PC-3 (cell line): ENCODE measurements around the gene RABGEF1. TPM values are rescaled to one million over a fixed set of nuclear protein-coding genes. Genes with fewer than 3 reads are reported as not detected.
"Not testable (repeated sequence)": the region's sequence is repeated elsewhere in the genome, so short reads cannot be mapped to it uniquely, and the experiment has no call there.

Experiments used
- ATAC-seq: fragments of 200-7000 bp; cut with Tn5 transposase; 2 replicates; pipeline ENCODE4 v1.9.1; 2020; ENCODE audit warnings: mild to moderate bottlenecking, moderate library complexity
- BruUV-seq: library from RNA; stranded (reverse); fragments of 400-500 nt; replicated peaks from 2 replicates; lab custom pipeline; 2021; lab: Mats Ljungman, UMichigan
- CTCF ChIA-PET: fragments of 300-600 bp; sonication (Branson Sonifier 250); formaldehyde crosslinking; loops from one replicate; lab custom pipeline; 2022; ENCODE audit warnings: antibody characterized with exemption; lab: Charles Lee
- POLR2A ChIA-PET: fragments of 300-600 bp; sonication (Branson Sonifier 250); formaldehyde crosslinking; loops from one replicate; lab custom pipeline; 2022; ENCODE audit warnings: antibody characterized with exemption; ENCODE audit not compliant: unreplicated experiment; lab: Charles Lee
- DNase-seq: peaks from one replicate; pipeline ENCODE4 v3.0.0-alpha.2; 2015
- H2AFZ ChIP-seq: fragments of 300-600 bp; sonication (generic); 2 replicates; pipeline ENCODE4 v1.6.0; 2016; ENCODE audit warnings: antibody characterized with exemption, low read length
- H3F3A ChIP-seq: fragments of 300-600 bp; sonication (generic); one replicate; pipeline ENCODE4 v1.6.0; 2017; ENCODE audit warnings: antibody characterized with exemption, low read length, control low read depth, mild to moderate bottlenecking; ENCODE audit not compliant: unreplicated experiment
- H3K27ac ChIP-seq: fragments of 300-600 bp; sonication (generic); 2 replicates; pipeline ENCODE4 v1.5.1; 2016; ENCODE audit warnings: mild to moderate bottlenecking, low read length
- H3K27me3 ChIP-seq: fragments of 300-600 bp; sonication (generic); 2 replicates; pipeline ENCODE4 v1.6.1; 2016; ENCODE audit warnings: low read length, mixed read lengths
- H3K36me3 ChIP-seq: fragments of 300-600 bp; sonication (generic); 2 replicates; pipeline ENCODE4 v1.6.1; 2016; ENCODE audit warnings: low read depth, mixed run types, low read length, mixed read lengths
- H3K4me1 ChIP-seq: fragments of 300-600 bp; sonication (generic); 2 replicates; pipeline ENCODE4 v1.5.1; 2016; ENCODE audit warnings: low read length; ENCODE audit not compliant: insufficient read depth
- H3K4me2 ChIP-seq: fragments of 300-600 bp; sonication (generic); 2 replicates; pipeline ENCODE4 v1.6.0; 2016; ENCODE audit warnings: low read length
- H3K4me3 ChIP-seq: fragments of 300-600 bp; sonication (generic); 2 replicates; pipeline ENCODE4 v1.5.1; 2016; ENCODE audit warnings: mild to moderate bottlenecking, low read length, mixed read lengths
- H3K79me2 ChIP-seq: fragments of 300-600 bp; sonication (generic); 2 replicates; pipeline ENCODE4 v1.6.1; 2017; ENCODE audit warnings: low read length, mixed read lengths
- H3K9ac ChIP-seq: fragments of 300-600 bp; sonication (generic); 2 replicates; pipeline ENCODE4 v1.6.0; 2016; ENCODE audit warnings: mild to moderate bottlenecking, low read length
- H3K9me2 ChIP-seq: fragments of 300-600 bp; sonication (generic); replicated peaks from 2 replicates; pipeline ENCODE4 v1.6.1; 2016; ENCODE audit warnings: mixed run types, low read length, mixed read lengths
- H3K9me3 ChIP-seq: fragments of 300-600 bp; sonication (generic); 2 replicates; pipeline ENCODE4 v1.6.1; 2016; ENCODE audit warnings: low read length, mixed read lengths
- H4K20me1 ChIP-seq: fragments of 300-600 bp; sonication (generic); 2 replicates; pipeline ENCODE4 v1.6.1; 2016; ENCODE audit warnings: low read length, mixed read lengths
- EZH2 ChIP-seq: fragments of 300-600 bp; sonication (generic); IDR thresholded peaks from one replicate; pipeline ENCODE4 v1.6.1; 2017; ENCODE audit warnings: antibody characterized with exemption, mild to moderate bottlenecking, low read length; ENCODE audit not compliant: unreplicated experiment
- EZH2phosphoT487 ChIP-seq: fragments of 300-600 bp; sonication (generic); IDR thresholded peaks from 2 replicates; pipeline ENCODE4 v1.6.1; 2018; ENCODE audit warnings: mild to moderate bottlenecking, antibody characterized with exemption, low read length, borderline replicate concordance
- intact Hi-C: fragments of 100-400 bp; cut with micrococcal nuclease; formaldehyde crosslinking; loops from 2 replicates; pipeline ENCODE4 v1.9.0; 2023
- total RNA-seq: library from RNA; depleted of rRNA; stranded (reverse); fragments of >200 nt; gene quantifications from 2 replicates; pipeline ENCODE4 v1.2.3, GENCODE V29; 2014
- TF ChIP-seq, protein P1 (sequence below): fragments of 300-600 bp; sonication (generic); conservative IDR thresholded peaks from 2 replicates; pipeline ENCODE4 v1.5.1; 2017; ENCODE audit warnings: antibody characterized with exemption, low read depth, mild to moderate bottlenecking, low read length

RABGEF1 gene
- total RNA-seq, 1 experiment from 2014 or later = 19.8 TPM

DNA sequence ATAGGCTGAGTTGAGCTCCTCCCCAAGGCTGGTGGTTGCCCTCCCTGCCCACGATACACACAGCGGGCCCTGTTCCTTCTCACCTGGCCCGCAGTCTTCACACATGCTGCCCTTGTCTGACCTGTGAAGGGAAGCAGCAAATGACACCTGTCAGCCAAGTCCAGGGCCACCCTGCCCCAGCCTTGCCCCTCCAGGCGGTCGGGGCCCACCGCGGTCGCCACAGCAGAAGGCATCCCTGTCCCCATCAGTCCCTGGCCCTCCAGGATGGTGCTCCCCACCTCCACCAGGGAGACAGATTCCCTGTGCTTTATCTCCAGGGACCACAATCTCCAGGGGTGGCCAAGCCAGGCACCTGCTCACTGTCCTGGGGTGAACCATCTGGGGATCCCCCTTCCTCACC, 99.3 kb downstream of the RABGEF1 start:
- ATAC-seq = no peak
- Histone ChIP-seq H3K9me3 (no peaks in the 10 kb centered on the region), H3F3A (no peaks in the 10 kb centered on the region), H3K4me1 (peaks cover 8% of the 10 kb centered on the region), H3K9ac (no peak overlapping the region), H3K27ac (no peak overlapping the region), H3K4me2 (no peak overlapping the region), H3K36me3 (no peaks in the 10 kb centered on the region), H3K79me2 (no peaks in the 10 kb centered on the region), H4K20me1 (no peaks in the 10 kb centered on the region), H3K27me3 (no peaks in the 10 kb centered on the region), H2AFZ (no peak overlapping the region), H3K9me2 (no peaks in the 10 kb centered on the region), H3K4me3 (no peak overlapping the region)
- intact Hi-C loops = no loop called here
- ChIA-PET POLR2A (no interaction called here), CTCF (no interaction called here)
- no peak for DNase-seq
- BruUV-seq = no TSS peak
- no peak for TF ChIP-seq EZH2phosphoT487
- TF ChIP-seq, protein P1, sequence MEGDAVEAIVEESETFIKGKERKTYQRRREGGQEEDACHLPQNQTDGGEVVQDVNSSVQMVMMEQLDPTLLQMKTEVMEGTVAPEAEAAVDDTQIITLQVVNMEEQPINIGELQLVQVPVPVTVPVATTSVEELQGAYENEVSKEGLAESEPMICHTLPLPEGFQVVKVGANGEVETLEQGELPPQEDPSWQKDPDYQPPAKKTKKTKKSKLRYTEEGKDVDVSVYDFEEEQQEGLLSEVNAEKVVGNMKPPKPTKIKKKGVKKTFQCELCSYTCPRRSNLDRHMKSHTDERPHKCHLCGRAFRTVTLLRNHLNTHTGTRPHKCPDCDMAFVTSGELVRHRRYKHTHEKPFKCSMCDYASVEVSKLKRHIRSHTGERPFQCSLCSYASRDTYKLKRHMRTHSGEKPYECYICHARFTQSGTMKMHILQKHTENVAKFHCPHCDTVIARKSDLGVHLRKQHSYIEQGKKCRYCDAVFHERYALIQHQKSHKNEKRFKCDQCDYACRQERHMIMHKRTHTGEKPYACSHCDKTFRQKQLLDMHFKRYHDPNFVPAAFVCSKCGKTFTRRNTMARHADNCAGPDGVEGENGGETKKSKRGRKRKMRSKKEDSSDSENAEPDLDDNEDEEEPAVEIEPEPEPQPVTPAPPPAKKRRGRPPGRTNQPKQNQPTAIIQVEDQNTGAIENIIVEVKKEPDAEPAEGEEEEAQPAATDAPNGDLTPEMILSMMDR = no peak
- no peak for TF ChIP-seq EZH2

DNA sequence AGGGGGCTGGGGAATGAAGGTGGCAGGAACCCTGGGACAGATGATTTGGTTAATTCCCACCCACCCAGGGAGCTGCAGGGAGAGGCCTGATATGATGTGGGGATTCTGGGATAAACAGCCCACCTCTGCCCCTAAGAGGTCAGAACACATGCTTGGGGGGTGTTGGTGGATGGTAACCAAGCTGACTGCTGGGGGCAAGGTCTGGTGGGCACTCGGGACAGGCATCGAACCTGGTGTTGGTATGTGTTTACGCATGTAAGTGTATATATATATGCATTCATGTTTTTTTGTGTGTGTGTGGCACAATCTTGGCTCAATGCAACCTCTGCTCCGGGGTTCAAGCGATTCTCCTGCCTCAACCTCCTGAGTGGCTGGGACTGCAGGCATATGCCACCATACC, 99.8 kb downstream of the RABGEF1 start:
- intact Hi-C loops = no loop called here
- Histone ChIP-seq H3K9me2 (no peaks in the 10 kb centered on the region), H4K20me1 (no peaks in the 10 kb centered on the region), H3K79me2 (peaks cover 4% of the 10 kb centered on the region), H3K9ac (no peak overlapping the region), H2AFZ (no peak overlapping the region), H3K4me3 (no peak overlapping the region), H3K4me1 (peaks cover 11% of the 10 kb centered on the region), H3K27me3 (no peaks in the 10 kb centered on the region), H3F3A (no peaks in the 10 kb centered on the region), H3K27ac (no peak overlapping the region), H3K36me3 (no peaks in the 10 kb centered on the region), H3K4me2 (no peak overlapping the region), H3K9me3 (no peaks in the 10 kb centered on the region)
- BruUV-seq = no TSS peak
- DNase-seq (no peak), ATAC-seq (no peak)
- no peak for TF ChIP-seq EZH2phosphoT487
- TF ChIP-seq, protein P1 = no peak
- no peak for TF ChIP-seq EZH2
- CTCF ChIA-PET = no interaction called here
- POLR2A ChIA-PET = no interaction called here

DNA sequence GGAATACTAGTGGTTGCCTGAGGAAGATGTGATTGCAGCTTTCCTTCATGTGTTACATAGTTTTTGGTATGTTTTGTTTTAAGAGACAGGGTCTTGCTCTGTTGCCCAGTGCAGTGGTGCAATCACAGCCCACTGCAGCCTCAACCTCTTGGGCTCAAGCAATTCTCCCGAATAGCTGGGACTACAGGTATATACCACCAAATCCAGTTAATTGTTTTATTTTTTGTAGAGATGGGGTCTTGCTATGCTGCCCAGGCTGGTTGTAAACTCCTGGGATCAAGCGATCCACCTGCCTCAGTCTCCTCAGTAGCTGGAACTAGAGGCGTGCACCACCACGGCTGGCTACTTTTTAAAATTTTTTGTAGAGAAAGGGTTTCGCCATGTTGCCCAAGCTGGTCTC, 101.4 kb downstream of the RABGEF1 start:
- CTCF ChIA-PET = no interaction called here
- Histone ChIP-seq H3K79me2 (peaks cover 10% of the 10 kb centered on the region), H3K27ac (no peak overlapping the region), H2AFZ (no peak overlapping the region), H4K20me1 (no peaks in the 10 kb centered on the region), H3K9me2 (no peaks in the 10 kb centered on the region), H3F3A (no peaks in the 10 kb centered on the region), H3K36me3 (no peaks in the 10 kb centered on the region), H3K4me1 (peaks cover 8% of the 10 kb centered on the region), H3K4me3 (no peak overlapping the region), H3K27me3 (no peaks in the 10 kb centered on the region), H3K4me2 (no peak overlapping the region), H3K9ac (no peak overlapping the region), H3K9me3 (no peaks in the 10 kb centered on the region)
- no TSS peak for BruUV-seq
- DNase-seq (no peak), ATAC-seq (no peak)
- TF ChIP-seq, protein P1 = no peak
- TF ChIP-seq EZH2 (no peak), EZH2phosphoT487 (no peak)
- intact Hi-C loops = no loop called here
- POLR2A ChIA-PET = no interaction called here

DNA sequence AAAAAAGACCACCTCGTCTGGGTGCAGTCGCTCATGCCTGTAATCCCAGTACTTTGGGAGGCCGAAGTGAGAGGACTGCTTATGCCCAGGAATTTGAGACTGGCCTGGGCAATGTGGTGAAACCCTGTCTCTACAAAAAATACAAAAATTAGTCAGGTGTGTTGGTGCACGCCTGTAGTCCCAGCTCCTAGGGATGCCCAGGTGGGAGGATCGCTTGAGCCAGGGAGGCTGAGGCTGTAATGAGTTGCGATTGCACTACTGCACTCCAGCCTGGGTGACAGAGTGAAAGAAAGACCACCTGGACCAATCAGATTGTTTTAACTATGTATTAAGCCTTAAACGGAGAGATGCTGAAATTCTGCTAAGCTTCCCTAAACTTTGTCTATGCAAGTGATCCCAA, 103.0 kb downstream of the RABGEF1 start:
- H4K20me1 ChIP-seq, H3F3A ChIP-seq, H2AFZ ChIP-seq, H3K36me3 ChIP-seq, intact Hi-C loops, POLR2A ChIA-PET, H3K27me3 ChIP-seq, H3K27ac ChIP-seq, BruUV-seq, H3K9me3 ChIP-seq, H3K79me2 ChIP-seq, H3K9me2 ChIP-seq, H3K9ac ChIP-seq, DNase-seq, CTCF ChIA-PET, ATAC-seq: not testable (repeated sequence)
- peak overlapping the region; percentile 93 for H3K4me2 ChIP-seq
- peaks cover 14% of the 10 kb centered on the region for H3K4me1 ChIP-seq
- peak overlapping the region; percentile 98; the same call in 1 of the 2 replicates for H3K4me3 ChIP-seq
